Lung (tissue), 12 donors: ENCODE data around the gene MDH1B. TPM values are rescaled to one million over a fixed set of nuclear protein-coding genes. Genes with fewer than 3 reads are reported as not detected.
A peak's percentile ranks its signal among the peaks of the same experiment; 100 is the strongest.

Experiments used
- ATAC-seq: fragments of 200-7000 bp; cut with Tn5 transposase; one replicate; pipeline ENCODE4 v1.9.1; 2020; ENCODE audit warnings: moderate number of reproducible peaks; ENCODE audit not compliant: insufficient read depth, low FRiP score
- DNase-seq, 3 donors: peaks; one replicate each; pipeline ENCODE4 v3.0.0-alpha.2; 2013 to 2017
- H3K27ac ChIP-seq, 2 donors: one replicate each; pipeline ENCODE4 v1.5.1; 2013; ENCODE audit warnings: mild to moderate bottlenecking in 2 of 2, moderate library complexity in 2 of 2, control low read depth in 1 of 2, inconsistent platforms in 1 of 2, low read depth in 1 of 2, low read length in 1 of 2
- H3K27me3 ChIP-seq, 3 donors: one replicate each; pipeline ENCODE4 v1.5.1; 2013; ENCODE audit warnings: low read length in 2 of 3; ENCODE audit not compliant: control insufficient read depth in 3 of 3, insufficient read depth in 3 of 3
- H3K36me3 ChIP-seq, 4 donors: one replicate each; pipeline ENCODE4 v1.5.1; 2013; ENCODE audit warnings: low read length in 4 of 4, mild to moderate bottlenecking in 1 of 4, moderate library complexity in 1 of 4; ENCODE audit not compliant: control insufficient read depth in 4 of 4, insufficient read depth in 4 of 4
- H3K4me1 ChIP-seq, 5 donors: one replicate each; pipeline ENCODE4 v1.5.1; 2013; ENCODE audit warnings: low read length in 5 of 5, mild to moderate bottlenecking in 2 of 5, moderate library complexity in 1 of 5; ENCODE audit not compliant: control insufficient read depth in 5 of 5, insufficient read depth in 5 of 5
- H3K4me3 ChIP-seq: one replicate; pipeline ENCODE4 v1.5.1; 2013; ENCODE audit warnings: mild to moderate bottlenecking, control low read depth, moderate library complexity
- H3K9ac ChIP-seq, 2 donors: one replicate each; pipeline ENCODE4 v1.5.1; 2013; ENCODE audit warnings: low read length in 2 of 2, control low read depth in 1 of 2; ENCODE audit not compliant: insufficient read depth in 1 of 2
- H3K9me3 ChIP-seq, 4 donors: one replicate each; pipeline ENCODE4 v1.5.1; 2013; ENCODE audit warnings: low read length in 3 of 4, mild to moderate bottlenecking in 1 of 4, moderate library complexity in 1 of 4; ENCODE audit not compliant: control insufficient read depth in 4 of 4, insufficient read depth in 3 of 4
- WGBS, 2 donors: extraction: QIAGEN DNeasy Blood & Tissue Kit; methylation state at CpG; one replicate each; pipeline ENCODE4 v1.1.7; 2013; 5-methylcytosine and 5-hydroxymethylcytosine counted together
- polyA plus RNA-seq, 2 donors: library from polyadenylated mRNA; stranded (reverse); fragments of 200-250 nt; gene quantifications; one replicate each; pipeline ENCODE4 v1.2.1, GENCODE V29; 2013
- total RNA-seq, 2 donors: library from RNA; depleted of rRNA in 1 of 2; stranded (reverse); fragments of >200 nt in 1 of 2; gene quantifications; one replicate each; pipeline ENCODE4 v1.2.1, GENCODE V29; 2014 to 2021
- TF ChIP-seq, protein P1 (sequence below): IDR thresholded peaks from 2 replicates; pipeline ENCODE4 v1.5.1; 2012; ENCODE audit warnings: mild to moderate bottlenecking; ENCODE audit errors: control extremely low read depth, extremely low read depth
- donor health status: control.
- donor health status: control.
- donor health status: Bipolar disorder and iron deficiency.
- donor health status: healthy.
- donor health status: DM: yes; HTN: yes; CAD: no.

MDH1B gene
- total and polyA plus RNA-seq, 4 donors, result 3.1 to 15.0 (median 7.3) TPM

DNA sequence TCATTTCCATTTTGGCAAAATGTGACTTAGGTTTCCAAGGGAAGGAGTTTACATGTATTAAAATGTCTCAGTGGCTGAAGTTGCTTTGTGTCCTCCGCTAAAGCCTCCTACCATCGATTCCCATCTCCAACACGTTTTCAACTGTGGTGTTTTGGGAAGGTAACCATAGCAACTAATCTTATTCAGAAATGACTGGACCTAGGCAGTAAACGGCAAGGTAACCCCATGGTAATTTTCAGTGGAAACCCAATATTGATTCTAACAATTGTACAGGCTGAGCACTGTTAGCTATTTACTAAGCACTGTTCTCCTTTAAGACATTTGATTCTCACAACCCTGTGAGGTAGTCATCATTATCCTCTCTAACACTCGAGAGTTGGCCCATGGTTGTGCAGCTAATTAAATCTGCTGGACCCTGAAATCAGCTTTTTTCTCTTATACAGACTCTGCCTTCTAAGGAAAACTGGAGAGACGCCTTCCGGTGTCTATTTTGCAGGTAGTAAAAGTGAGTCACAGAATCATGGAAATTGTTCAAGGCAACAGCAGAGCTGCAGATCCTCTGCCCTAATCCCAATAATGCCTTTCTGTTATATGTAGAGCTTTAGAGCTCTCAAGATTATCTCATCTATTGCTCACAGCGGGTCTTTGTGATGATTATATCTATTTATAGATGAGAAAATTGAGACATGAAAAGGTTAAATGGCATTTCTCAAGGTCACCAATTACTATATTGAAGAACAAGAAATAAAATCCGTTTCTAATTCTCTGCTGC is 36.5 kb upstream of the MDH1B start:
- Histone ChIP-seq H3K36me3 (peaks cover 0 to 1% (median under 1%) of the 10 kb centered on the region in 4 donors), H3K9me3 (no peaks in the 10 kb centered on the region), H3K27me3 (no peaks in the 10 kb centered on the region), H3K4me1 (peaks cover 0 to 8% (median 1%) of the 10 kb centered on the region in 5 donors), H3K9ac (no peak overlapping the region), H3K4me3 (no peak overlapping the region), H3K27ac (no peak overlapping the region)
- TF ChIP-seq, protein P1, sequence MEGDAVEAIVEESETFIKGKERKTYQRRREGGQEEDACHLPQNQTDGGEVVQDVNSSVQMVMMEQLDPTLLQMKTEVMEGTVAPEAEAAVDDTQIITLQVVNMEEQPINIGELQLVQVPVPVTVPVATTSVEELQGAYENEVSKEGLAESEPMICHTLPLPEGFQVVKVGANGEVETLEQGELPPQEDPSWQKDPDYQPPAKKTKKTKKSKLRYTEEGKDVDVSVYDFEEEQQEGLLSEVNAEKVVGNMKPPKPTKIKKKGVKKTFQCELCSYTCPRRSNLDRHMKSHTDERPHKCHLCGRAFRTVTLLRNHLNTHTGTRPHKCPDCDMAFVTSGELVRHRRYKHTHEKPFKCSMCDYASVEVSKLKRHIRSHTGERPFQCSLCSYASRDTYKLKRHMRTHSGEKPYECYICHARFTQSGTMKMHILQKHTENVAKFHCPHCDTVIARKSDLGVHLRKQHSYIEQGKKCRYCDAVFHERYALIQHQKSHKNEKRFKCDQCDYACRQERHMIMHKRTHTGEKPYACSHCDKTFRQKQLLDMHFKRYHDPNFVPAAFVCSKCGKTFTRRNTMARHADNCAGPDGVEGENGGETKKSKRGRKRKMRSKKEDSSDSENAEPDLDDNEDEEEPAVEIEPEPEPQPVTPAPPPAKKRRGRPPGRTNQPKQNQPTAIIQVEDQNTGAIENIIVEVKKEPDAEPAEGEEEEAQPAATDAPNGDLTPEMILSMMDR, result no peak
- DNase-seq, result no peak
- no peak for ATAC-seq
- WGBS, 2 donors, result 87 to 92% methylated on average over 9 of the region's 9 CpGs

- H3K27me3 ChIP-seq, result no peaks in the 10 kb centered on the region
- no peak overlapping the region for H3K9ac ChIP-seq
- peak; percentile 72 to 82 (median 75) for DNase-seq
- no peak overlapping the region for H3K4me3 ChIP-seq
- H3K4me1 ChIP-seq, result peaks cover 0 to 8% (median 1%) of the 10 kb centered on the region in 5 donors
- H3K27ac ChIP-seq, result no peak overlapping the region
- peaks cover 2 to 8% (median 3%) of the 10 kb centered on the region in 4 donors for H3K36me3 ChIP-seq
- peak; percentile 72 for ATAC-seq
- H3K9me3 ChIP-seq, result no peaks in the 10 kb centered on the region
- 27 to 30% methylated on average over 12 of the region's 12 CpGs for WGBS, 2 donors
- TF ChIP-seq, protein P1, result peak; percentile 39
These were observed 35.6 kb upstream of the MDH1B start for GRCh38 chr2:206800506-206801417.

- TF ChIP-seq, protein P1, result no peak
- no peaks in the 10 kb centered on the region for H3K9me3 ChIP-seq
- no peak overlapping the region for H3K27ac ChIP-seq
- no peak overlapping the region for H3K4me3 ChIP-seq
- peaks cover 4 to 12% (median 5%) of the 10 kb centered on the region in 4 donors for H3K36me3 ChIP-seq
- DNase-seq (no peak), ATAC-seq (no peak)
- peaks cover 0 to 5% (median 1%) of the 10 kb centered on the region in 5 donors for H3K4me1 ChIP-seq
- H3K9ac ChIP-seq, result no peak overlapping the region
- 37 to 52% methylated on average over 3 of the region's 3 CpGs for WGBS, 2 donors
- no peaks in the 10 kb centered on the region for H3K27me3 ChIP-seq
These were observed 34.0 kb upstream of the MDH1B start for GRCh38 chr2:206799083-206799482.
